Caco-2 (cell line): ENCODE measurements around the gene AIG1. TPM values are rescaled to one million over a fixed set of nuclear protein-coding genes. Genes with fewer than 3 reads are reported as not detected.

ENCODE experiments used
- BruUV-seq: library from RNA; stranded (reverse); fragments of 400-500 nt; replicated peaks from 2 replicates; lab custom pipeline; 2021; lab: Mats Ljungman, UMichigan
- CTCF ChIA-PET: fragments of 300-600 bp; sonication (Branson Sonifier 250); formaldehyde crosslinking; loops from one replicate; lab custom pipeline; 2022; ENCODE audit warnings: antibody characterized with exemption; lab: Charles Lee
- POLR2A ChIA-PET: fragments of 300-600 bp; sonication (Branson Sonifier 250); formaldehyde crosslinking; loops from one replicate; lab custom pipeline; 2022; ENCODE audit warnings: antibody characterized with exemption; lab: Charles Lee
- DNase-seq, 2 experiments: peaks; one replicate each; pipeline versions ENCODE4 v3.0.0 to v3.0.0-alpha.2; 2020 to 2022
- H3K27me3 ChIP-seq: replicated peaks from 2 replicates; pipeline ENCODE4 v1.6.0; 2011; ENCODE audit warnings: low read length; ENCODE audit not compliant: control insufficient read depth, insufficient read depth
- H3K36me3 ChIP-seq: 2 replicates; pipeline ENCODE4 v1.5.1; 2011; ENCODE audit warnings: low read length; ENCODE audit not compliant: control insufficient read depth, insufficient read depth
- H3K4me1 ChIP-seq: fragments of 250-450 bp; sonication (Bioruptor Pico); 2 replicates; pipeline ENCODE4 v1.5.1; 2020; ENCODE audit warnings: mild to moderate bottlenecking
- H3K4me3 ChIP-seq: 2 replicates; pipeline ENCODE4 v1.5.1; 2011; ENCODE audit warnings: low read depth, mild to moderate bottlenecking, control low read depth, low read length
- H3K9me3 ChIP-seq: fragments of 250-450 bp; sonication (Bioruptor Pico); 2 replicates; pipeline ENCODE4 v1.5.1; 2020; ENCODE audit warnings: mild to moderate bottlenecking, moderate library complexity
- H3K27ac Mint-ChIP-seq: one replicate; pipeline ENCODE4 v1.8.0; 2022; ENCODE audit warnings: mixed read lengths; ENCODE audit not compliant: unreplicated experiment
- H3K27me3 Mint-ChIP-seq: one replicate; pipeline ENCODE4 v1.8.0; 2022; ENCODE audit warnings: mixed read lengths; ENCODE audit not compliant: insufficient read depth, unreplicated experiment
- H3K36me3 Mint-ChIP-seq: one replicate; pipeline ENCODE4 v1.8.0; 2022; ENCODE audit warnings: mild to moderate bottlenecking, mixed read lengths; ENCODE audit not compliant: insufficient read depth, unreplicated experiment
- H3K4me1 Mint-ChIP-seq: one replicate; pipeline ENCODE4 v1.8.0; 2022; ENCODE audit warnings: low read depth, mixed read lengths; ENCODE audit not compliant: unreplicated experiment
- H3K4me3 Mint-ChIP-seq: one replicate; pipeline ENCODE4 v1.8.0; 2022; ENCODE audit warnings: mild to moderate bottlenecking, moderate library complexity, mixed read lengths; ENCODE audit not compliant: unreplicated experiment
- H3K9me3 Mint-ChIP-seq: one replicate; pipeline ENCODE4 v1.8.0; 2022; ENCODE audit warnings: mixed read lengths; ENCODE audit not compliant: unreplicated experiment
- intact Hi-C: fragments of 100-400 bp; cut with micrococcal nuclease; formaldehyde crosslinking; loops from one replicate; pipeline ENCODE4 v1.10.0; 2022; ENCODE audit not compliant: unreplicated experiment
- total RNA-seq: library from RNA; stranded (reverse); gene quantifications from 2 replicates; pipeline ENCODE4 v1.2.3, GENCODE V29; 2022
- TF ChIP-seq, protein P1 (sequence below), 2 experiments: fragments of 200-600 bp in 1 of 2; IDR thresholded peaks; 1 replicate in 1 of 2; 2 replicates in 1 of 2; pipeline versions ENCODE4 v1.5.1 to v1.8.0; 2011 to 2022; ENCODE audit warnings: antibody characterized with exemption in 1 of 2, control low read depth in 1 of 2, inconsistent platforms in 1 of 2, low read depth in 1 of 2, low read length in 1 of 2, mild to moderate bottlenecking in 1 of 2, moderate library complexity in 1 of 2; ENCODE audit not compliant: insufficient read depth in 1 of 2, severe bottlenecking in 1 of 2, unreplicated experiment in 1 of 2

The AIG1 gene
- total RNA-seq, 1 experiment from 2014 or later = 27.6 TPM

DNA sequence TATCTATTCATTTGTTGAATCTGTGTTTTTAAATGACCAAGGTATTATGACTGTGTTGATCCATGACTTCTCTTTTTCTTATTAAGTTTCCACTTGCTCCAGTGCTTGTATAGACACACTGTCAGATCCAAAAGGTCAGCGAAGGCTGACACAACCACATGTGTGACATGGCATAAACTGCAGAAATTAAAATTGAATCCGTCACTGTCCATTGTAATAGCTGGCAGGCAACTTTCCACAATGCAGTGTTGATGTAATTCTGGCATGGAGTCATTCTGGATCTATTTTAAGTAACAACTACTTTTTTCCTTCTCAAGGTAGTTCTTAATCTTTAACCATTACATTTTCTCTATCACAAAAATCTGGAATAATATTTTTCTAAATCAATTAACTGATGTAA, 145.3 kb downstream of the AIG1 start:
- Mint-ChIP-seq H3K27ac (no peak overlapping the region), H3K36me3 (no peaks in the 10 kb centered on the region), H3K4me1 (peaks cover 6% of the 10 kb centered on the region), H3K4me3 (no peak overlapping the region), H3K9me3 (peaks cover 18% of the 10 kb centered on the region), H3K27me3 (no peaks in the 10 kb centered on the region)
- no TSS peak for BruUV-seq
- no peak overlapping the region for H3K4me3 ChIP-seq
- no peaks in the 10 kb centered on the region for H3K4me1 ChIP-seq
- intact Hi-C loops = no loop called here
- H3K27me3 ChIP-seq = no peaks in the 10 kb centered on the region
- CTCF ChIA-PET = no interaction called here
- no peaks in the 10 kb centered on the region for H3K36me3 ChIP-seq
- H3K9me3 ChIP-seq = no peaks in the 10 kb centered on the region
- no peak for DNase-seq
- POLR2A ChIA-PET = no interaction called here
- TF ChIP-seq, protein P1, sequence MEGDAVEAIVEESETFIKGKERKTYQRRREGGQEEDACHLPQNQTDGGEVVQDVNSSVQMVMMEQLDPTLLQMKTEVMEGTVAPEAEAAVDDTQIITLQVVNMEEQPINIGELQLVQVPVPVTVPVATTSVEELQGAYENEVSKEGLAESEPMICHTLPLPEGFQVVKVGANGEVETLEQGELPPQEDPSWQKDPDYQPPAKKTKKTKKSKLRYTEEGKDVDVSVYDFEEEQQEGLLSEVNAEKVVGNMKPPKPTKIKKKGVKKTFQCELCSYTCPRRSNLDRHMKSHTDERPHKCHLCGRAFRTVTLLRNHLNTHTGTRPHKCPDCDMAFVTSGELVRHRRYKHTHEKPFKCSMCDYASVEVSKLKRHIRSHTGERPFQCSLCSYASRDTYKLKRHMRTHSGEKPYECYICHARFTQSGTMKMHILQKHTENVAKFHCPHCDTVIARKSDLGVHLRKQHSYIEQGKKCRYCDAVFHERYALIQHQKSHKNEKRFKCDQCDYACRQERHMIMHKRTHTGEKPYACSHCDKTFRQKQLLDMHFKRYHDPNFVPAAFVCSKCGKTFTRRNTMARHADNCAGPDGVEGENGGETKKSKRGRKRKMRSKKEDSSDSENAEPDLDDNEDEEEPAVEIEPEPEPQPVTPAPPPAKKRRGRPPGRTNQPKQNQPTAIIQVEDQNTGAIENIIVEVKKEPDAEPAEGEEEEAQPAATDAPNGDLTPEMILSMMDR (IDR thresholded peaks at IDR 0.05; ENCODE audit: insufficient read depth in 1 of 2, low read depth in 1 of 2, low read length in 1 of 2, severe bottlenecking in 1 of 2, unreplicated experiment in 1 of 2) = no peak

DNA sequence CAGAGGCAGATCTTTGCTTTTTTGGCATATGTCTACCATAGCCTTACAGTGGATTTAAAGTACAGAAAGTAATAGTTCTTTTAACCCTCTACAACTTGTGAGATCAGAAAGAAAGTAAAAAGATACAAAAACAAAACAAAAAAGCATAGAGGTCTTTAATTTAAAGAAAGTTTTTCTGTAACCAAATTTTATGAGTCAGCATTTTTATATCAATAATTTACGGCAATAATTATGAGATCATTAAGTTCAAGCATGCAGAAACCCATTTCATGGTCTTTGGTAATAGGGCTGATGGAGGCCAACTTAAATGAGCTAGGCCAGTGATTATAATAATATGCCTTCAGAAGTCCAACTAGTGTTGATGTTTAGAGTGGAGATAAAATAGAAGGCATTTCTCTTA, 145.9 kb downstream of the AIG1 start:
- peaks cover 18% of the 10 kb centered on the region for H3K9me3 Mint-ChIP-seq
- H3K36me3 Mint-ChIP-seq = no peaks in the 10 kb centered on the region
- ChIA-PET POLR2A (no interaction called here), CTCF (no interaction called here)
- TF ChIP-seq, protein P1 (IDR thresholded peaks at IDR 0.05; ENCODE audit: insufficient read depth in 1 of 2, low read depth in 1 of 2, low read length in 1 of 2, severe bottlenecking in 1 of 2, unreplicated experiment in 1 of 2) = no peak
- peaks cover 6% of the 10 kb centered on the region for H3K4me1 Mint-ChIP-seq
- H3K27ac Mint-ChIP-seq = no peak overlapping the region
- intact Hi-C loops = no loop called here
- H3K27me3 Mint-ChIP-seq = no peaks in the 10 kb centered on the region
- BruUV-seq = no TSS peak
- no peaks in the 10 kb centered on the region for H3K4me1 ChIP-seq
- H3K27me3 ChIP-seq = no peaks in the 10 kb centered on the region
- no peaks in the 10 kb centered on the region for H3K36me3 ChIP-seq
- no peak overlapping the region for H3K4me3 ChIP-seq
- H3K9me3 ChIP-seq = no peaks in the 10 kb centered on the region
- H3K4me3 Mint-ChIP-seq = no peak overlapping the region
- no peak for DNase-seq

DNA sequence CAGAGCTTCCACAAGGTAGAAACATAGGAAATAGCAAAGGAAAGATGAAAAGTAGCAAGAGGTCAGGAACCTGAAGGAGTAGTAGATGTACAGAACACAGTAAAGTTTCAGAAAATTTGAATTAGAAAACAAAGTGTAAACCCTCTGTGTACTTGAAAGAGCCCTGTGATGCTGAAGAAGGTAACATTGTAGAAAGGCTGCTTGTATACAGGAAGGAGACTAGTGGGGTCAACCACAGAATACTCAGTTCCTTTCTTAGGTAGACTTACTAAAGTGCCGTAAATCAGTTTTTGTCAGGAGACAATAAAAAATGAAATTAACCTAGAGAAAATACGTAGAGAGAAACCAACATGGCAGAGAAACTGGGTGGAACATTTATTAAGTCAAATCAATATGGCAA, 149.7 kb downstream of the AIG1 start:
- H3K27me3 ChIP-seq = no peaks in the 10 kb centered on the region
- BruUV-seq = no TSS peak
- H3K36me3 ChIP-seq = no peaks in the 10 kb centered on the region
- H3K4me3 Mint-ChIP-seq = no peak overlapping the region
- no peaks in the 10 kb centered on the region for H3K9me3 Mint-ChIP-seq
- no peaks in the 10 kb centered on the region for H3K4me1 ChIP-seq
- no peaks in the 10 kb centered on the region for H3K27me3 Mint-ChIP-seq
- no peaks in the 10 kb centered on the region for H3K36me3 Mint-ChIP-seq
- intact Hi-C loops = no loop called here
- no peaks in the 10 kb centered on the region for H3K4me1 Mint-ChIP-seq
- CTCF ChIA-PET = no interaction called here
- TF ChIP-seq, protein P1 (IDR thresholded peaks at IDR 0.05; ENCODE audit: insufficient read depth in 1 of 2, low read depth in 1 of 2, low read length in 1 of 2, severe bottlenecking in 1 of 2, unreplicated experiment in 1 of 2) = no peak
- no peak overlapping the region for H3K27ac Mint-ChIP-seq
- no peak overlapping the region for H3K4me3 ChIP-seq
- no peaks in the 10 kb centered on the region for H3K9me3 ChIP-seq
- POLR2A ChIA-PET = no interaction called here
- DNase-seq = no peak
